Nephron progenitor cell (in vitro differentiated cells): ENCODE measurements around the gene CALHM5.
"Not testable (repeated sequence)": the region's sequence is repeated elsewhere in the genome, so short reads cannot be mapped to it uniquely, and the experiment has no call there.

Source experiments
- DNase-seq: peaks from one replicate; pipeline ENCODE4 v3.0.0; 2021
- H3K27ac Mint-ChIP-seq: 2 replicates; pipeline ENCODE4 v1.8.0; 2021; ENCODE audit warnings: mild to moderate bottlenecking, moderate library complexity, mixed read lengths
- H3K27me3 Mint-ChIP-seq: 2 replicates; pipeline ENCODE4 v1.8.0; 2021; ENCODE audit warnings: mild to moderate bottlenecking, low read depth, mixed read lengths; ENCODE audit not compliant: poor library complexity
- H3K36me3 Mint-ChIP-seq: 2 replicates; pipeline ENCODE4 v1.8.0; 2021; ENCODE audit warnings: low read depth, mixed read lengths
- H3K4me1 Mint-ChIP-seq: 2 replicates; pipeline ENCODE4 v1.8.0; 2021; ENCODE audit warnings: mixed read lengths
- H3K4me3 Mint-ChIP-seq: 2 replicates; pipeline ENCODE4 v1.8.0; 2021; ENCODE audit warnings: mild to moderate bottlenecking, moderate library complexity, mixed read lengths
- H3K9me3 Mint-ChIP-seq: 2 replicates; pipeline ENCODE4 v1.8.0; 2021; ENCODE audit warnings: mild to moderate bottlenecking, moderate library complexity, mixed read lengths
- CTCF ChIP-seq: fragments of 200-600 bp; sonication (generic); IDR thresholded peaks from 2 replicates; pipeline ENCODE4 v1.5.0; 2021; ENCODE audit warnings: antibody characterized with exemption

Gene CALHM5

DNA sequence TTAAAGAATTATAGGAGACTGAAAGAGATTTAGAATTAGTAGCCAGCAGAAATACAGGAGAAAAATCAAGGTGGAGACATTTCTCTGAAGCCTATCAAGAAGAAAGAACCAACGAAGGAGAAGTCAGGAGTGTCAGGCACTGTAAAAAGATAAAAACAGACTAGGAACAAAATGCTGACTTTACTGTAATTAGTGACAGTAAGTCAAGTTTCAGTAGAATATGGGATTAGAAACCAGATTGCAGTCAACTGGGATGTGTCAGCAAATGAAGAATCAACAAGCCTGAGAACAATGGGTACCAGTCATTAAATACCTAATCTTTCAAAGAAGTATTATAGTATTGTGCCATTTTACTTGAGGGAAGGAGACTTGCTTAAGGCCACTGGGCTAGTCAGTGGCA, 28.7 kb upstream of the CALHM5 start:
- peaks cover 5% of the 10 kb centered on the region for H3K4me1 Mint-ChIP-seq
- peaks cover 2% of the 10 kb centered on the region for H3K9me3 Mint-ChIP-seq
- no peak overlapping the region for H3K27ac Mint-ChIP-seq
- no peak for DNase-seq
- peaks cover 7% of the 10 kb centered on the region for H3K27me3 Mint-ChIP-seq
- H3K36me3 Mint-ChIP-seq: no peaks in the 10 kb centered on the region
- no peak overlapping the region for H3K4me3 Mint-ChIP-seq
- TF ChIP-seq CTCF: no peak

GRCh38 chr6:116483616-116484015, 27.8 kb upstream of the CALHM5 start:
- no peak overlapping the region for H3K27ac Mint-ChIP-seq
- peaks cover 9% of the 10 kb centered on the region for H3K9me3 Mint-ChIP-seq
- peaks cover 7% of the 10 kb centered on the region for H3K27me3 Mint-ChIP-seq
- DNase-seq: no peak
- TF ChIP-seq CTCF: no peak
- no peaks in the 10 kb centered on the region for H3K36me3 Mint-ChIP-seq
- peaks cover 5% of the 10 kb centered on the region for H3K4me1 Mint-ChIP-seq
- no peak overlapping the region for H3K4me3 Mint-ChIP-seq

DNA sequence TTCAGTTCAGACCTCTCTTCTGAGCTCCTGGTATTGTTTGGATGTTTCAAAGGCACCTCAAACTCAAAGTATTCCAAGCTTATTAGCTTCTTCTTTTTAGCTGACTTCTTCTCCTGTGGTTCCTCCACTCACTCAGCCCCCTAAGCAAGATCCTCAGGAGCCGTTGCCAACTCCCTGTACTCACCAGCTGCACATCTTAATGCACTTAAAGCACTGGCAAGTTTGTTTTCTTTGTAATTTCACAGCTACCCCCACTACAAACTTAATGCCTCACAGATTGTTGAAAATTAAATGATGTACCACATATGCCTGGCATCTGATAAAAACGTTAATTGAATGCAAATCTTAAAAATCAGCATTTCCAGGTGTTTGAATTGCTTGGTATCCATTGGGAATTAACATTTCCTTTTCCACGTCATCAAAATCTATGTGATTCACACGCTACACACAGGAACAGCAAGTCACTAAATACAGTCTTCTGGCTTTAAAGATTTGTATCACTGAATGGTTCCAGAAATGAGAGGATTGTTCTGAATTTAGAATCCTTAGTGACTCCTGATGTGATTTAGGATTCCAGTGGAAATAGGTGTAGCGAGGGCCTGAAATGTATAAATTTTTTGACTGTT, 25.8 kb upstream of the CALHM5 start:
- Mint-ChIP-seq H3K36me3 (no peaks in the 10 kb centered on the region), H3K4me1 (peaks cover 5% of the 10 kb centered on the region), H3K9me3 (peaks cover 23% of the 10 kb centered on the region), H3K4me3 (no peak overlapping the region), H3K27me3 (peaks cover 7% of the 10 kb centered on the region), H3K27ac (no peak overlapping the region)
- TF ChIP-seq CTCF: no peak
- no peak for DNase-seq

DNA sequence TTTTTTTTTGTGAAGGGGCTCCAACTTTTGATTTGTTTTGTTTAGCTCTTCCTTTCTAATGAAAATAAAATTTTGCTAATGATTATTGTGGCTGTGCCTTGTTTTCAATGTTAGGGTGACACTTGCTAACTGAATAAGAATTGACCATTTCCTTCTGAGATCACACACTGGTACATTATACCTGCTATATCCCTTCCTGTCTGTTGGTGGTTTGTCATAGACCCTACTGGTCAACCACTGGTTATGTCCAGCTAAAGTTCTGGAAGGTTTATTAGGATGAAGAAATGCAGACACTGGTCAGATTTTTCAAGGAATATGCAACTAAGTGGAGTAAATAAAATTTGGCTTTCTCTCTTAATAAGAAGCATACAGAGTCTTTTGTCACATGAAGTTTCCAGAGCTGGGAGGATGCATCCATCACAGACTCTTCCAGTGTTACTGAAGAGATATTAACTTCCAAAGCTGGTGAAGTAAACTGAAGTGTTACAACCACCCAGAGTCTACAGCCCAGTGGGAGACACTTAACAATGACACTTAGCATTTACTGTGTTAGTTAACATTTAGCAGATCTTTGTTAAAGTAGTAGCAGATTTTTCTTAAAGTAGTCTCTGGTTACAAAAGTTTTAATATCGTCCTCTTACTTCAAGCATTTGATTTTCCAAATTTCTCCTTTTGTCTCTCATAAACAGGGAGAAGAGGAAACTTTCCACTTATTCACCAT, 19.7 kb upstream of the CALHM5 start:
- H3K9me3 Mint-ChIP-seq: peaks cover 27% of the 10 kb centered on the region
- no peaks in the 10 kb centered on the region for H3K4me1 Mint-ChIP-seq
- no peaks in the 10 kb centered on the region for H3K36me3 Mint-ChIP-seq
- DNase-seq: no peak
- peaks cover 3% of the 10 kb centered on the region for H3K27me3 Mint-ChIP-seq
- H3K27ac Mint-ChIP-seq: no peak overlapping the region
- no peak overlapping the region for H3K4me3 Mint-ChIP-seq
- TF ChIP-seq CTCF: no peak

DNA sequence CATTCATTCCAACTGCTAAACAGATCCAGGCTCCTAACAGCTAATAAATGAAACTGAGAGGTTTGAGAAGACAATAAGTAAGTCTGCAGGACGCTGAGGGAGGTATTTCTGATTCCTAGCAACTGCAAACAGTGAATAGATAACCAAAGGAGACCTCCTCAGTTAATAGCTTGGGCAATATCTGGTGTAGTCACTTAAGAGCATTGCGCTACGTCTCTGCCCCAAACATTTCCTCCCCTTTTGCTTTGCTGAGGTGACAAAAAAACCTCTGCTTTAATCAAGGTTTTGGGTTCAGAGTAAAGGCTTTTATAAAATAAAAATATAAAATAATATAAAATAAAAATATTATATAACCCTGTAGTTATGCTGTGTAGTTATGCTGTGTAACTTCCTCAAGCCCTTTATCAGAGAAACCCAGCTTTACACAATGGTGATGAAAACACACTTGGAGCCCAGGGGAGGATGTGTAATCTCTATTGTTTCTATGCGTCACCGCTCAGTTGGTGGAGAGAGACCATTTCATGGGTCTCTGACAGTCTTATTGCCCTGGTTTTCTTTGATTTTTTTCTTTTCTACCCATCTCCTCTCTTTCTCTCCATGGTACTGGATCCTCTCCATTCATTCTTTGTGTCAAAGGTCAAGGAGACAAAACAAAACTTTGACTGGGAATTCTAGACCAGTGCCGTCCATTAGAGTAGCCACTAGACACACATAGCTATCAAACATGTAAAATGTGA, 18.9 kb upstream of the CALHM5 start:
- peaks cover 3% of the 10 kb centered on the region for H3K27me3 Mint-ChIP-seq
- peaks cover 27% of the 10 kb centered on the region for H3K9me3 Mint-ChIP-seq
- DNase-seq: no peak
- no peak overlapping the region for H3K27ac Mint-ChIP-seq
- H3K4me3 Mint-ChIP-seq: no peak overlapping the region
- no peaks in the 10 kb centered on the region for H3K36me3 Mint-ChIP-seq
- no peak for TF ChIP-seq CTCF
- no peaks in the 10 kb centered on the region for H3K4me1 Mint-ChIP-seq

DNA sequence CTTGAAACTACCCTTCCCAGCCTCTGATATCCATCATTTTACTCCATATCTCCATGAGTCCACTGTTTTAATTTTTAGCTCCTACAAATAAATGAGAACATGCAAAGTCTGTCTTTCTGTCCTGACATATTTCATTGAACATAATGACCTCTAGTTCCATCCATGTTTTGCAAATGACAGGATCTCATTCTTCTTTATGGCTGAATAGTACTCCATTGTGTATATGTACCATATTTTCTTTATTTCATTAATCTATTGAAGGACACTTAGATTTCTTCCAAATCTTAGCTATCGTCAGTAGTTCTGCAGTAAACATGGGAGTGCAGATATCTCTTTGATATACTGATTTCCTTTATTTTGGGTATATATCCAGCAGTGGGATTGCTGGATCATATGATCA, 16.3 kb upstream of the CALHM5 start:
- not testable (repeated sequence) for H3K27me3 Mint-ChIP-seq, H3K36me3 Mint-ChIP-seq, H3K9me3 Mint-ChIP-seq, H3K27ac Mint-ChIP-seq, DNase-seq, H3K4me3 Mint-ChIP-seq, H3K4me1 Mint-ChIP-seq
